22Rv1 (cell line): ENCODE results near the gene DFFB.

ENCODE experiments used
- H3K27ac ChIP-seq: fragments of 450-650 bp; 2 replicates; pipeline ENCODE4 v1.5.1; 2017
- ZFX ChIP-seq: fragments of 450-650 bp; IDR thresholded peaks from 2 replicates; pipeline ENCODE4 v1.6.1; 2017; ENCODE audit warnings: antibody characterized with exemption, borderline replicate concordance
- TF ChIP-seq, protein P1 (sequence below): fragments of 450-650 bp; IDR thresholded peaks from 2 replicates; pipeline ENCODE4 v1.5.1; 2017; ENCODE audit warnings: mild to moderate bottlenecking

Gene DFFB

DNA sequence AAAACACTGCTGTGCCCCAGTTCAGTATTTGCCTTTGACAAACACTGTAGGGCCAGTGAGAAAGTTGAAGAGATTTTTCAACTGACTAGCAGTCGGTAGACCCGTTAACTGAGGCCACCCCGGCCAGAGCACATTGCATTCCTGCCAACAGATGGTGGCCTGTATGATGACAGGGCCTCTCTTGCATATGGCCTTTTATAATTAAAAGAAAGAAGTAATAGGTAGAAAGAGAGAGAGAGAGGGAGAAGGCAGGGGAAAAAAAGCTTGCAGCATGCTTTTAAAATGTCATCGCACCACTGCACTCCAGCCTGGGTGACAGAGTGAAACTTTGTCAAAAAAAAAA is 47.5 kb downstream of the DFFB start:
- no peak overlapping the region for H3K27ac ChIP-seq
- TF ChIP-seq, protein P1, sequence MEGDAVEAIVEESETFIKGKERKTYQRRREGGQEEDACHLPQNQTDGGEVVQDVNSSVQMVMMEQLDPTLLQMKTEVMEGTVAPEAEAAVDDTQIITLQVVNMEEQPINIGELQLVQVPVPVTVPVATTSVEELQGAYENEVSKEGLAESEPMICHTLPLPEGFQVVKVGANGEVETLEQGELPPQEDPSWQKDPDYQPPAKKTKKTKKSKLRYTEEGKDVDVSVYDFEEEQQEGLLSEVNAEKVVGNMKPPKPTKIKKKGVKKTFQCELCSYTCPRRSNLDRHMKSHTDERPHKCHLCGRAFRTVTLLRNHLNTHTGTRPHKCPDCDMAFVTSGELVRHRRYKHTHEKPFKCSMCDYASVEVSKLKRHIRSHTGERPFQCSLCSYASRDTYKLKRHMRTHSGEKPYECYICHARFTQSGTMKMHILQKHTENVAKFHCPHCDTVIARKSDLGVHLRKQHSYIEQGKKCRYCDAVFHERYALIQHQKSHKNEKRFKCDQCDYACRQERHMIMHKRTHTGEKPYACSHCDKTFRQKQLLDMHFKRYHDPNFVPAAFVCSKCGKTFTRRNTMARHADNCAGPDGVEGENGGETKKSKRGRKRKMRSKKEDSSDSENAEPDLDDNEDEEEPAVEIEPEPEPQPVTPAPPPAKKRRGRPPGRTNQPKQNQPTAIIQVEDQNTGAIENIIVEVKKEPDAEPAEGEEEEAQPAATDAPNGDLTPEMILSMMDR: no peak
- no peak for TF ChIP-seq ZFX

DNA sequence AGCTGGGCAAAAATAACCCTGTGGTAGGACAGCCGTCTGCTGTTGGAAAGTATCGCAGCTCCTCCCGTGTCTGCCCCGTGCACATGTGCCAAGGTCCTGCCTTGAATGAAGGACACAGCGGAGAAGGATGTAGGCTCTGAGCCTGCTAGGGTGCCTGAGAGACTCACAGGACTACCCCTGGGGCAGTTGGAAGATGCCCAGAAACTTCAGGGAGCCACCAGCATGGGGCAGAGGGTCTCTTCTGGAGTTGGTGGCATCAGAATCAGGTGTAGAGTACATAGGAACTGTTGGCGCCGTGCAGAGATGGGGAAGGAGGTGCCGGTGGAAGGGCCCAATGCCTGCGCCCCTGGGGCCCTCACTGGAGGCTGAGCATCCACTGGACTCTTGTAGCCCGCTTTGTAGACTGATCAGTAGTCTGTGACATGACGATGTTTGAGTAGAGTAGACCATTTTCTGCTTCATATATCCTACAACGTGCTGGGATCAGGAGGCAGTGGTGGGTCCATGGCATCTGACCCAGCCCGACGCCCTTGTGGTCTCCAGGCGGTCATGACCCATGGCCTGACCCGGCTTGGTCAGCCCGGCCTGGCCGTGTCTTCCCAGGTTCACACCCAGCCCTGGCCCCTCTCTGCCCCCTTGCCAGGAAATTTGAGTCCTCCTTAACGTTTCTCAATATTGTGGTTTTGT is 48.1 kb downstream of the DFFB start:
- H3K27ac ChIP-seq: no peak overlapping the region
- no peak for TF ChIP-seq ZFX
- TF ChIP-seq, protein P1: no peak

DNA sequence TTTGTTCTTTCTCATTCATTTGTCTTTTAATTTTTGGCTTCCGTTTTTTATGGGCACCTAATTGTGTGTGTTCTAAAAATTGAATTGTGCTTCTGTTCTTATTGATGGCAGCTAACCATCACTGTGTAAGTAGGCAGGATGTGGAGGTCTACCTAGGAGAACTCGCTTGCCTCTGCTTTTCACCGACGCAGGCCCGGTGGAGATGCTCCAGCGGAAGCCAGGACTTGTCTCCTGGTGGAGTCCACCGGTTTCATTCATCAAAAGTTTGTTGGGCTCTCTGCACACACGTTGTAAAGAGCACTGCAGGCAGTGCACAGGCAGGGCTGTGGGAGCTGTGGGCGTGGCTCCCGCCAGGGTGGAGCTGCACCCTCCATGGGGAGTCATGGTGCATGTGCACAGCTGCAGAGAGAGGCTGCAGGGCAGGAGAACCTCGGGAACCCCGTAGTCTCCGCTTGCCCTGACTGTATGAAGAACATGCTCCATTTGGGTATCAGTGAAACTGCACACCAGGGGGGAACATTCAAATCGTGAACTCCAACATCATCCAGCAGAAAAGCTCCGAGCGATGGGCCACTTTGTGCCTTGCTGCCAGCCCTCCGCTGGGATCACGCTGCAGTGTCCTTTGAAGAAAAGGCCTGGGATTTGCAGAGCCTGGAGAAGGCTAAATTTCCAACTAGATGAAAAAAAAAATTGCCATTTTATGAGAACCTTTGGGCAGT is 48.8 kb downstream of the DFFB start:
- H3K27ac ChIP-seq: no peak overlapping the region
- TF ChIP-seq, protein P1: no peak
- TF ChIP-seq ZFX: no peak

DNA sequence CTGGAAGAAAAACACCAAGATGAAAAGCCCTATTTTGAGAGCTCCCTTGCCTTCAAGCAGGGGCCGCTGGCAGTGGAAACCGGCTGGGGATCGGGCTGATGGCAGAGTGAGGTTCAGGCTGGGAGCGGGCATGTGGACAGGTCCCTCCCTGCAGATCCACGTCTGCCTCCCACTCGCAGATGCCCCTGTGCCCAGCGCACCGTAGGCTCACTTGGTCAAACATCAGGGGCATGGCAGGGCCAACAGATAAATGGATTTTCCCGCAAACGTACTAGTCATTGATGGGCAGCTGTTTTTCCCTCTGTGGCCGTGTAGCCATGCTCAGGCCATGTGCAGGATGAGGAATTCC is 49.4 kb downstream of the DFFB start:
- H3K27ac ChIP-seq: no peak overlapping the region
- TF ChIP-seq, protein P1: no peak
- no peak for TF ChIP-seq ZFX

DNA sequence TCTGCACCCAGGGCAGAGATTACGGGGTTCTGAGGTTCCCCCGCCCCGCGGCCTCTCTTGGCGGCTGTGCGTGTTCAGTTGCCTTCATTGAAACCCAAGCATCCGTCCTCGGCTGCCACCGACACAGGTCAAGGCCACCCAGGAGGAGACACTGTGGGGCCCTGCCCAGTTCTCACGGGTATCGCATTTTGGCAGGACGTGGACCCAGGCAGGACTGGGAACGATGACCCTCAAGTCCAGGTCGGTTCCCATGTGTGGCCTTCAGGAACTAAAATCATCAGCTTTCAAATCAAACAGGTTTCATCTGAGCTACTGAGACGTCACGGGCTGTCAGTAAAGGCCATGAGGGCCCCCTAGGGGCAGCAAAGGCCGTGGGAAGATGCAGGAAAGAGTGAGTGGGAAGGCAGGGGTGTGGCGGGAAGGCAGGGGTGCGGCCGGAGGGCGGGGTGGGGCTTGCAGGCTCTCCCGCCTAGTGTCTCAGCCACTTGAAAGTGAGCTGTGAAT is 49.8 kb downstream of the DFFB start:
- TF ChIP-seq ZFX: no peak
- TF ChIP-seq, protein P1: peak; percentile 14; the same call in 1 of the 2 replicates
- H3K27ac ChIP-seq: no peak overlapping the region

DNA sequence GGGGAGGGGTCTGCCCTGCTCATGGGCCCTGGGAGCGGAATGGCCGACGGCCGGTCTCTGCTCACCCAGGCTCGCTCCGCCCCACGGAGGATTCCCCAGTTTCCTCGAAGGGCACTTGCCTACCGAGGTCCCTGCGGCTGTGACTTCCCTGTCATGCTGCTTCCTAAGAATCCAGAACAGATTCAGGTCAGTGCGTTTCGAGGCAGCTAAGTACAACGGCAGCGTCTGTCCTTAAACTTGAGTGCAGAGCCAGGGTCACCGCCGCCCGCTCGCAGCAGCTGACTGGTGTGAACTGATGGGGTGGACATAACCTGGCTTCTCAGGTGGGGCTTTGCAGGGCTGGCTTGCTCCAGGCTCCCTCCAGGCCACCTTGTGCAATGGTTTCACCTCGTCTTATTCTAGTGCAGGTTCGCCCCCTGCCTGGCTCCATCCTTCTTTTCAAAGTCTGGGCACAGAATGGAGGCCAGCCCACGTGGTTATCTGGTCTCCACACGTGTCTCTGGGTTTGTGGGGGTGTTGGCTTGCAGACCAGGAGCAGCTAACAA is 50.4 kb downstream of the DFFB start:
- no peak for TF ChIP-seq ZFX
- TF ChIP-seq, protein P1: no peak
- H3K27ac ChIP-seq: no peak overlapping the region

DNA sequence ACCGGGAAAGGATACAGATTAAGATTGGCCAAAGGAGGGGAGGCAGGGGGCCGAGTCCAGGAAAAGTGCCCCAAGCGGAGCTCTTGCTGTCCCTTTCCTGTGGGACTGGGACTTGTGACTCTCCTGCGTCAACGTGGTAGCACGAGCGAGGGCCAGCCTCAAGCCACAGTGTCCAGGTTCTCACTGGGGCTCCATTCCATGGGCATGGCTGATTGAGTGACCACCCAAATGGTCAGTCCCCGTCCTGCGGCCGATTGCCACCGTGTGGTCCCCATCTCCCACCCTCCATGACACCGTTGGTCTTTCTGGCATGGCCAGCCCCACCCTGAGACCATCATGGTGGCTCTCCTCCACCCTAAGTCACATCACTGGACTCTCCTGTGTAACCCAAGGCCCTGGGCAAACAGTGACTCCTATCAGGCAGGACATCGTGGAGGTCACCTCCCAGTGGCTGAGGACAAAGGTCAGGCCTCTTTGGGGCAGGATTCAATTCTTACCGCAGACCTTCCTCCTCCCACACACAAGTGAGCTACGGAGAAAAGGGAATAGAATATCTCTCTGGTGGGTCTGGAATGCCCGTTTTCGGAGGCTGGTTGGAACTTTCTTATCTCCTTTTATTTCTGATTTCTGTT is 51.7 kb downstream of the DFFB start:
- H3K27ac ChIP-seq: no peak overlapping the region
- TF ChIP-seq, protein P1: no peak
- TF ChIP-seq ZFX: no peak
